Fibroblast of the conjunctiva (primary cell): Measurements from ENCODE around the gene NAALADL1.

Experiments
- DNase-seq: peaks from one replicate; pipeline ENCODE4 v3.0.0-alpha.2; 2010; ENCODE audit warnings: low read depth

NAALADL1 gene

GRCh38 chr11:65083134-65083833 lies 24.9 kb upstream of the NAALADL1 start:
- no peak for DNase-seq

- no peak for DNase-seq
Measured at GRCh38 chr11:65078786-65079342, 20.5 kb upstream of the NAALADL1 start.

- DNase-seq = no peak
Measured at GRCh38 chr11:65078151-65078550, 19.8 kb upstream of the NAALADL1 start.

DNA sequence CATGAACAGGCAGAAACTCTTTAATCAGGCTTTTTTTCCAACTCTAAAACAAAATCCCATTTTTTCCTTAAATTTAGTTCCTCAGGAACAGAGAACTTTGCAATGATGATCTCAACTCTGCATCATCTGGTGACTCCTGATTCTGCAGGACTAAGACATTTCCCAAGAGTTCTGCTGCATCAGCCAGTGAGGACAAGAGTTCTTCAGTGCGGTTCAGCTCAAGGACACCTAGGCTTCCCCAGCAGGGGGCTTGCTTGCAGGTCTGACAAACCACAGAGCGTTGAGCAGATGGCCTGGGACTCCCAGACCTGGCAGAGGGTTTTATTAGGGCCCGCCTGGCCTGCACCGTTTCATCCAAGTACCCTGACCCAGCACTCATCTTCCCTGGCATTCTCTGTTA lies 19.1 kb upstream of the NAALADL1 start:
- DNase-seq = no peak

GRCh38 chr11:65072631-65072966 lies 14.2 kb upstream of the NAALADL1 start:
- no peak for DNase-seq

GRCh38 chr11:65071907-65072630 lies 13.7 kb upstream of the NAALADL1 start:
- no peak for DNase-seq

DNA sequence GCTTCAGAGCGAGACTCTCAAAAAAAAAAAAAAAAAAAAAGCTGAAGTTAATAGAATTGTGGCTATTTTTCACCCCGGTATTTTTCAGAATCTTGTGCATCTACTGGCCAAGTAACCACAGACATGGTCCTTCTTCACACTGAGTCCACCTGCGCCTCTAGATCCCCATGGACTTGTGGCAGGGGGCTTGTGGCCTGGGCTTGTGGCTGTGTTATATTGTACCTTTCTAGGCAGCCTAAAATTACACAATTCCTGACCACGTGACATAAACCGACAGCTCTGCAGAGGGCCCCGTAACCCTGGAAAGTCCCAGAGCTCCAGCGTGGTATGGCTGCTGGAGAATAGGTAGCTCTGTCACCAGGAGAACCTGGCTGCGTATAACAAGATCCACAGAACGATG lies 10.9 kb upstream of the NAALADL1 start:
- no peak for DNase-seq

DNA sequence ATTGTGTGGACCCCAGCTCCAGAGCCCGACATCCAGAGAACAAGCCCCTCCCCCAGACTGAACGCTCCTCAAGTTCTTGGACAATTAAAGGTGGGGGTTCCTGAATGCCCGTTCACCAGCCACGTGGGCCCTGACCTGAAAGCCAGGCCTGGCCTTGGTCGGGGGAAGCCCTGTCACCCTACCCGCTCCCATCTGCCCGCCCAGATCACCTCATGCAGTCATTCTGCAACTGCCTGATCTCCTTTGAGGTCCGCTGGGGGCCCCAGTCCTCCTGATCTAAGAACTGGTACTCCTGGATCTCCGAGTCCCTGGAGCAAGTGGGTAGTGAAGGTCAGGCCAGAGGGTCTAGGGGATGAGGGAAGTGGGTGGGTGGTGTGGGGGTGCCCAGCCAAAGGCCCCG lies 9.1 kb upstream of the NAALADL1 start:
- DNase-seq = no peak

GRCh38 chr11:65066805-65067291 lies 8.5 kb upstream of the NAALADL1 start:
- no peak for DNase-seq

DNA sequence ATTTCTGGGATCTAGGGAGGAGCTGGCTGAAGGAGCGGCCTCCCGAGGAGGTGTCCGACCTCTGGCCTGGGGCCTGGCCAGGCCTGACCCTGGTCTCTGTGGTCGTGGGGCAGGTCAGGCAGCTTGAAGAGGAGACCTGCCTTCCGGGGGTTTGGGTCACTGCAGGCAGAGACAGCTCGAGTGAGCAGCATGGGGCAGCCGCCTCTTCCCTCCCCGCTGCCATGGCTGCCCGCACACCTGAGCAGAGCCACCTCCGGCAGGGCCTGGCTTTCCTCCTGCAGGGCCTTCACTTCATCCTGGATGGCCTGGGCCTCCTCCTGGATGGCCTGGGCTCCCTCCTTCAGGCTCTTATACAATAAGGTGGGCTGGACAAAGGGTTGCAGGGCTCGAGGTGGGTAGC lies 8.0 kb upstream of the NAALADL1 start:
- DNase-seq = no peak

GRCh38 chr11:65065851-65066250 lies 7.5 kb upstream of the NAALADL1 start:
- DNase-seq = no peak

GRCh38 chr11:65064847-65065240 lies 6.5 kb upstream of the NAALADL1 start:
- no peak for DNase-seq

GRCh38 chr11:65063532-65063931 lies 5.2 kb upstream of the NAALADL1 start:
- no peak for DNase-seq

GRCh38 chr11:65060913-65061408 lies 2.6 kb upstream of the NAALADL1 start:
- no peak for DNase-seq

DNA sequence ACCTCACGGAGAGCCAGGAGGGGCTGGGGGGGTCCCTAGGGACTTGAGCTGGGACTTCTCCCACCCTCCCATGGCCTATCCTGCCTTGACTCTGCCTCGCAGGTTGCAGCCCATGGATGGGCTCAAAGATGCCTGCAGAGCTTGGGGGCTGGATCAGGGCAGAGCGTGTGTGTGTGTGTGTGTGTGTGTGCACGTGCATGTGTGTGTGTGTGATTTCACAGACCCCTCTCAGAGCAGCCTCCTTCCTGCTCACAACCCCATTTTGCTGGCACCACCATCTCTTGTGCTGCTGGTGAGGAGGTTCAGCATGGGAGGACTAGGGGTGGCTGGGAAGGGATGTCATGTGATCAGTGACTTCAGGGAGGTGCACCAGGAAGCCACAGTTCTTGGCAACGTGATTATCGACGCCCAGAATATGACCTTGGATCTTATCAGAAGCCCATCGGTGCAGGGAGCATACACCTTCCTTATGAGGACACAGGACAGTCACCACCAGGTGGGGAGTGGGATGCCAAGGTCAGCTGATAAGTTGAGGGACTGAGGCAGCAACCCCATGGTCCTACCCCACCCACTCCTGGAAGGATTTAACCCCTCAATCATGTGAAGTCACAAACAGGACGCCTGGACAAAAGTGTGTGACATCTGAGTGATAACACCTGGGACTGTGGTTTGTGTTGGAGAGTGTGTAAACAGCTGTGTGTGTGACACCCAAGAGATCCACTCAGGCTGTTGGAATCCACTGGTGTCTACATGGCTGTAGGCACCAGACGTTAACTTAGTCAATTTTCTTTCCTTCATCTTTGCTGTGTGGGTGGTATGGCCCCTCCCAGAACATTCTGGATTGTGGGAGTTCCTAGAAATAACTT lies 1.8 kb upstream of the NAALADL1 start:
- no peak for DNase-seq

DNA sequence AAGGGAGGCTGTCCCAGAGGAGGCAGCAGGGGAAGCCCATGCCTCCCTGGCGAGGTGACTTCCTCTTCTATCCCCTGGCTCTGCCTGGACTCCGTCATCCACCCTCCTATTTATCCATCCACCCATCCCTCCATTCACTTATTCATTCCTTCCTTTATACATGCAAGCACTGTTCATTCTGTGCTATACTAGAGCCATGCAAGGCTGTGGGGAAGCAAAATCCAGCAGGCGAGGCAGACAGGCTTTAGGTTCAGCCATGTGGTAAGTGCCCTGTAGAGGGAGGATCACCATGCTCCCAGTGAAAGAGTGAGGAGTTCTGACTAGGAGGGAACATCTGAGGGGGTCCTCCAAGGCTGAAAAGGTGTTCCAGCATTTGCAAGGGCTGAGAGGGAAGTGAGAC lies 1.2 kb upstream of the NAALADL1 start:
- DNase-seq = no peak

GRCh38 chr11:65058012-65058411 lies 341 bp downstream of the NAALADL1 start:
- DNase-seq = no peak

DNA sequence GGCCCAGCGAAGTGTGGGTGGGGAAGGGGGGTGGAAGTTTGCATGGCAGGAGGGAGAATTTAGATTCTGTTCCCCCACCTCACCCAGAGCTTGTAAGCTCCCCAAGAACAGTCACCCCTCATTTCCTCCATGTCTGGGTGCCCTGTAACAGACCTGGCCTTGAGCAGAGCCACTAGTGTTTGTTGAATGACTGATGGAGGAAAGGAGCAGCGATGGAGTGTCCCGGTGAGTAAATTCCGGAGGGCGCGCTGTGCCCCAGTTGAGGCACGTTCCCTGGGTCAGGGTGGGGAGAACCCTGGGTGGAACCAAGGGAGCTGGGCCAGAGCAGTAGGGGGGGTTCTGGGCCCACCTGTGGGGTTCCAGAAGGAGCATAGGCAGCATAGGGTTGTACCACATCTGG lies 827 bp downstream of the NAALADL1 start:
- DNase-seq = no peak

DNA sequence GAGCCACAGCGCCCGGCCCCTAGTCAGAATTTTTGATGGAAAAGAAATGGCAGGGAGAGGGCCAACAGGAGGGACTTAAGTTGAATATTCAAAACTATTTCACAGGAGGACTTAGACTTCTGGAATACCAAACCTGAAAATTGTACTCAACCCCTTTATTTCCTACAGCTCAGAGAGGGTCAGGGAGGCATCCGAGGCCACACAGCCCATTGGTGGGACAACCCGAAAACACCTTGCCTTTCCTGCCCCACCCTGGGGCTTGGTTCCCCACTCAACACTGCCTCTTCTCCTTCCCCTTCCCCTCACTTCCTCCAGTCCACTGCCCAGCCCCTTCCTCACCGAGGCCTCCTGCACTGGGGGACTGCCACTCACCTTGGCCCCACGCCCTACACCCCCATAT lies 1.4 kb downstream of the NAALADL1 start:
- DNase-seq = no peak

- DNase-seq = no peak
Measured at GRCh38 chr11:65055538-65055937, 2.8 kb downstream of the NAALADL1 start.

GRCh38 chr11:65053827-65054508 lies 4.4 kb downstream of the NAALADL1 start:
- DNase-seq = no peak

GRCh38 chr11:65051398-65051858 lies 6.9 kb downstream of the NAALADL1 start:
- no peak for DNase-seq
